Bronchial epithelial cell (primary cell): ENCODE results near the gene UPF1. TPM values are rescaled to one million over a fixed set of nuclear protein-coding genes. Genes with fewer than 3 reads are reported as not detected.

Experiments used
- DNase-seq: peaks from one replicate; pipeline ENCODE4 v3.0.0-alpha.2; 2010; ENCODE audit warnings: low read depth
- FAIRE-seq: peaks from 2 replicates; lab custom pipeline; 2011; peaks lifted over from hg19 to GRCh38; lab: Jason Lieb, UNC
- H3K27me3 ChIP-seq: 2 replicates; pipeline ENCODE4 v1.5.1; 2011; ENCODE audit warnings: low read length; ENCODE audit not compliant: control insufficient read depth, insufficient read depth
- H3K36me3 ChIP-seq: 2 replicates; pipeline ENCODE4 v1.5.1; 2011; ENCODE audit warnings: low read length; ENCODE audit not compliant: control insufficient read depth, insufficient read depth
- H3K4me3 ChIP-seq: 2 replicates; pipeline ENCODE4 v1.5.1; 2011; ENCODE audit warnings: mild to moderate bottlenecking, low read depth, low read length, control low read depth
- total RNA-seq: library from RNA; depleted of rRNA; stranded (reverse); fragments of >200 nt; gene quantifications from 2 replicates; pipeline ENCODE4 v1.2.1, GENCODE V29; 2014
- TF ChIP-seq, protein P1 (sequence below): IDR thresholded peaks from 2 replicates; pipeline ENCODE4 v1.5.1; 2011; ENCODE audit warnings: mild to moderate bottlenecking, moderate library complexity, low read length, control low read depth, inconsistent platforms; ENCODE audit not compliant: insufficient read depth, severe bottlenecking

The UPF1 gene
- total RNA-seq, 1 donor from 2014 or later: 82.9 TPM

- DNase-seq: no peak
- Histone ChIP-seq H3K36me3 (no peaks in the 10 kb centered on the region), H3K27me3 (peaks cover 6% of the 10 kb centered on the region), H3K4me3 (no peak overlapping the region)
- FAIRE-seq: peak; percentile 13
- TF ChIP-seq, protein P1, sequence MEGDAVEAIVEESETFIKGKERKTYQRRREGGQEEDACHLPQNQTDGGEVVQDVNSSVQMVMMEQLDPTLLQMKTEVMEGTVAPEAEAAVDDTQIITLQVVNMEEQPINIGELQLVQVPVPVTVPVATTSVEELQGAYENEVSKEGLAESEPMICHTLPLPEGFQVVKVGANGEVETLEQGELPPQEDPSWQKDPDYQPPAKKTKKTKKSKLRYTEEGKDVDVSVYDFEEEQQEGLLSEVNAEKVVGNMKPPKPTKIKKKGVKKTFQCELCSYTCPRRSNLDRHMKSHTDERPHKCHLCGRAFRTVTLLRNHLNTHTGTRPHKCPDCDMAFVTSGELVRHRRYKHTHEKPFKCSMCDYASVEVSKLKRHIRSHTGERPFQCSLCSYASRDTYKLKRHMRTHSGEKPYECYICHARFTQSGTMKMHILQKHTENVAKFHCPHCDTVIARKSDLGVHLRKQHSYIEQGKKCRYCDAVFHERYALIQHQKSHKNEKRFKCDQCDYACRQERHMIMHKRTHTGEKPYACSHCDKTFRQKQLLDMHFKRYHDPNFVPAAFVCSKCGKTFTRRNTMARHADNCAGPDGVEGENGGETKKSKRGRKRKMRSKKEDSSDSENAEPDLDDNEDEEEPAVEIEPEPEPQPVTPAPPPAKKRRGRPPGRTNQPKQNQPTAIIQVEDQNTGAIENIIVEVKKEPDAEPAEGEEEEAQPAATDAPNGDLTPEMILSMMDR: no peak
Measured at GRCh38 chr19:18796239-18796638, 35.5 kb upstream of the UPF1 start.

DNA sequence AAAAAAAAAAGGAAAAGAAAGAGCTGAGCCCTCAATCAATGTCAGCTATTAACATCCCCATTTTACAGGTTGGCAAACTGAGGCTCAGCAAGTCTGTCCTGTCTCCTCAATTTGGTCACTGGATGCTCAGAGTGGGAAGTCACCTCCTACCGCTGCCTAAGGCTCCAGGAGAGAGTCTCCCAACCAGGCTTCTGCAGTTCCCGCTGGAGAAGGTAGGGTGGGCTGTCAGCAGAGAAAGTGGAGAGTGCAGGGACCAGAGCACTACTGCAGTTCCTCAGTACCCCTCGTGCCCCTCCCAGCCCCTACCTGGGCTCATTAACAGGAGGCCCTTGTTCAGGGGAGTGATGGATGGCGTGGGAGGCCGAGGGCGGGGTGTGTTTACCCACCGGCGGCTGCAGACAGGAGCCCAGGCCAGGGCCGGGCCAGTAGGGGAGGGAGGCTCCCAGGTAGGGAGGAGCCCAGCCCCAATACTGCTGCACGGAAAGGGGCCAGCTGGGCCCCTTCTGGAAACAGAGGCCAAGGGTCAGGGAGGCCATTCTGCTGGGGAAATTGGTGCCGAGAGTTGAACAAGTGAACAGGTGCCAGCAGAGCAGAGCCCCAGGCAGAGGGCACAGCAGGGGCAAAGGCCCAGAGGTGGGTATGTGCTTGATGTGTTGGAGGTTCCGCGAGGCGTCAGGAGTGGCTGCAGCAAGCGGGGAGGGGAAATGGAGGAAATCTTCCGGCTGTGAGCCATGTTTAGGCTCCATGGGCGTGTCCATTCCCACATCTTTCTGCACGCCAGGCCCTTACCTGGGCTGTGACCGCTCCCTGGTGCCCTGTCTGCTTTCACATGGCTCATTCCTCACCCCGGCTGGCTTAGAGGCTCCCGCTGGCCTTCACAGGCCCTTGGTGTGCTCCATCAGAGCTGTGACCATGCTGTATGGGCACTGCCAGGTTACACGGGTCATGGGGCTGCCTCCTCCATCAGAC is 33.1 kb upstream of the UPF1 start:
- DNase-seq (no peak), FAIRE-seq (no peak)
- TF ChIP-seq, protein P1: no peak
- no peaks in the 10 kb centered on the region for H3K27me3 ChIP-seq
- no peak overlapping the region for H3K4me3 ChIP-seq
- H3K36me3 ChIP-seq: no peaks in the 10 kb centered on the region

- no peak for FAIRE-seq
Measured at GRCh38 chr19:18799389-18799970, 32.3 kb upstream of the UPF1 start.

DNA sequence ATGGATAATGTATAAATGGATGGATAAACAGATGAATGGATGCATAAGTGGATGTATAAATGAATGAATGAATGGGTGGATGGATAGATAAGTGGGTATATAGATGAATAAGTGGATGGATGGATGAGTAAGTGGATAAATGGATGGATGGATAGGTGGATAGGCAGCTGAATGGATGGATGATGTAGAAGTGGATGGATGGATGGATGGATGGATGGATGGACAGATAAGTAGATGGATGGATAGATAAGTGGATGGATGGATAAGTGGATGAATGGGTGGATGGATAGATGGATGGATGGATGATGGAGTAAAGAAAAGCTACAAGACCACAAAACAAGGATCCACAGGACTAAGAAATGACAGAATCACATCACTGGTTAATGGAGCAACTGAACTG is 31.7 kb upstream of the UPF1 start:
- DNase-seq (no peak), FAIRE-seq (no peak)
- H3K36me3 ChIP-seq: no peaks in the 10 kb centered on the region
- H3K4me3 ChIP-seq: no peak overlapping the region
- TF ChIP-seq, protein P1: no peak
- H3K27me3 ChIP-seq: no peaks in the 10 kb centered on the region

More at GRCh38 chr19:18799389-18799970, 32.3 kb upstream of the UPF1 start:
- TF ChIP-seq, protein P1: no peak
- Histone ChIP-seq H3K4me3 (no peak overlapping the region), H3K27me3 (no peaks in the 10 kb centered on the region), H3K36me3 (no peaks in the 10 kb centered on the region)
- DNase-seq: no peak

- no peak overlapping the region for H3K4me3 ChIP-seq
- FAIRE-seq (no peak), DNase-seq (no peak)
- no peaks in the 10 kb centered on the region for H3K36me3 ChIP-seq
- TF ChIP-seq, protein P1: no peak
- H3K27me3 ChIP-seq: no peaks in the 10 kb centered on the region
Measured at GRCh38 chr19:18800636-18801035, 31.1 kb upstream of the UPF1 start.
